HL-60 (cell line): ENCODE measurements around the gene ADAMTS2.
A peak's percentile ranks its signal among the peaks of the same experiment; 100 is the strongest.

Experiments
- DNase-seq, 2 experiments: peaks; one replicate each; pipeline ENCODE4 v3.0.0-alpha.2; 2010 to 2020; ENCODE audit warnings: low read depth in 1 of 2, low spot score in 1 of 2
- H3K27ac ChIP-seq: fragments of 250-450 bp; sonication (Bioruptor Pico); replicated peaks from 2 replicates; pipeline ENCODE4 v1.5.1; 2020; ENCODE audit warnings: mild to moderate bottlenecking, moderate library complexity
- H3K27me3 ChIP-seq: fragments of 250-450 bp; sonication (Bioruptor Pico); 2 replicates; pipeline ENCODE4 v1.5.1; 2021; ENCODE audit warnings: mild to moderate bottlenecking, moderate library complexity; ENCODE audit not compliant: insufficient read depth, poor library complexity, severe bottlenecking
- H3K4me3 ChIP-seq: replicated peaks from 2 replicates; pipeline ENCODE4 v1.5.1; 2011; ENCODE audit warnings: mild to moderate bottlenecking, control low read depth, low read length; ENCODE audit not compliant: insufficient read depth
- GABPA ChIP-seq: IDR thresholded peaks from 2 replicates; pipeline ENCODE4 v1.6.1; 2012; ENCODE audit warnings: low read depth
- POLR2AphosphoS5 ChIP-seq: IDR thresholded peaks from 2 replicates; pipeline ENCODE4 v1.6.1; 2012; ENCODE audit warnings: low read depth
- REST ChIP-seq: IDR thresholded peaks from 2 replicates; pipeline ENCODE4 v1.6.1; 2012; ENCODE audit warnings: low read depth; ENCODE audit not compliant: insufficient replicate concordance
- SPI1 ChIP-seq: IDR thresholded peaks from 2 replicates; pipeline ENCODE4 v1.6.1; 2012; ENCODE audit warnings: low read depth, mild to moderate bottlenecking, borderline replicate concordance
- TF ChIP-seq, protein P1 (sequence below): IDR thresholded peaks from one replicate; pipeline ENCODE4 v1.5.1; 2011; ENCODE audit warnings: low read length, control low read depth, inconsistent platforms; ENCODE audit not compliant: insufficient read depth

Gene ADAMTS2

DNA sequence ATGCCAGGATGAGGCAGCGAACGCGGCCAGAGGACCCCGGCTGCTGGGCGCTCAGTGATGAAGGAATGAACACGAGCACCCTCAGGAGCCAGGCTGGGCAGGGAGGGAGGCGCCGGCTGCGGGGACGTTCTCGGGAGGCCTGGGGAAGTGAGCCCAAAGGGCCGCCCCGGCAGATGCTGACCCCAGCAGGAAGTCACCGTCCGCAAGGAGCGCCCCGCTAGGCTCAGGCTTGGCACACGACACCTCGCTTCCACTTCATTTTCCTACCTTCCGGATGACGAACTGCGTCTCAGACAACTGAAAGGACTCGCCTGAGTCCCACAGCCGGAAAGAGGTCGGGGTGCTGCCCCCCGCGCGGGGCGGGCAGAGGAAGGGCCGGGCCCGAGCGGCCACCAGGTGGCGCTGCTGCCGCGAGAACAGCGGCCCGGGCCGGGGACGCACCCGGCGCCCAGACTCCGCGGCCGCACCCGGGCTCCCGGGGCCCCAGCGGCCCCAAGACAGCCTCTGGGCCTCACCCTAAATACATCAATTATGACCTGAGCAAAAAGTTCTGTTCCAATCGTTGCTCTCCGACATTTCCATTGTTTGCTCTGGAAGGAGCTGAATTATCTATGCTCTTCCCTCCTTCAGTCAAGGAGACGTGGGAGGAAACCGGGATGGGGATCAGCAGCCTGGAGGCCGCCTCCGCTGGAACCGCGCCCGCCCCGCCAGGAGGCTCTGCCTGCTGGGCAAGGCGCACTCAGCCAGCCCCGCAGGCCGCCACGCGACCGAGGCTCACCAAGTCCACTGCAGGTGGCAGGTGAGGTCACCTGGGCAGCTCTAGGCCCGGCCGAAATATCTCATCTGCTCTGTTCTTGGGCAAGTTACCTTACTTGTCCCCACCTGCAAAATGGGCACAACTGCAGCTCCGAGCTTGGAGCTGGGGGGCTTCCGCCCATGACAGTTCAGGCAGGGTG lies 178.1 kb downstream of the ADAMTS2 start:
- Histone ChIP-seq H3K27me3 (no peaks in the 10 kb centered on the region), H3K4me3 (no peak overlapping the region), H3K27ac (no peak overlapping the region)
- DNase-seq: no peak
- no peak for TF ChIP-seq POLR2AphosphoS5
- TF ChIP-seq, protein P1, sequence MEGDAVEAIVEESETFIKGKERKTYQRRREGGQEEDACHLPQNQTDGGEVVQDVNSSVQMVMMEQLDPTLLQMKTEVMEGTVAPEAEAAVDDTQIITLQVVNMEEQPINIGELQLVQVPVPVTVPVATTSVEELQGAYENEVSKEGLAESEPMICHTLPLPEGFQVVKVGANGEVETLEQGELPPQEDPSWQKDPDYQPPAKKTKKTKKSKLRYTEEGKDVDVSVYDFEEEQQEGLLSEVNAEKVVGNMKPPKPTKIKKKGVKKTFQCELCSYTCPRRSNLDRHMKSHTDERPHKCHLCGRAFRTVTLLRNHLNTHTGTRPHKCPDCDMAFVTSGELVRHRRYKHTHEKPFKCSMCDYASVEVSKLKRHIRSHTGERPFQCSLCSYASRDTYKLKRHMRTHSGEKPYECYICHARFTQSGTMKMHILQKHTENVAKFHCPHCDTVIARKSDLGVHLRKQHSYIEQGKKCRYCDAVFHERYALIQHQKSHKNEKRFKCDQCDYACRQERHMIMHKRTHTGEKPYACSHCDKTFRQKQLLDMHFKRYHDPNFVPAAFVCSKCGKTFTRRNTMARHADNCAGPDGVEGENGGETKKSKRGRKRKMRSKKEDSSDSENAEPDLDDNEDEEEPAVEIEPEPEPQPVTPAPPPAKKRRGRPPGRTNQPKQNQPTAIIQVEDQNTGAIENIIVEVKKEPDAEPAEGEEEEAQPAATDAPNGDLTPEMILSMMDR: peak; percentile 18

DNA sequence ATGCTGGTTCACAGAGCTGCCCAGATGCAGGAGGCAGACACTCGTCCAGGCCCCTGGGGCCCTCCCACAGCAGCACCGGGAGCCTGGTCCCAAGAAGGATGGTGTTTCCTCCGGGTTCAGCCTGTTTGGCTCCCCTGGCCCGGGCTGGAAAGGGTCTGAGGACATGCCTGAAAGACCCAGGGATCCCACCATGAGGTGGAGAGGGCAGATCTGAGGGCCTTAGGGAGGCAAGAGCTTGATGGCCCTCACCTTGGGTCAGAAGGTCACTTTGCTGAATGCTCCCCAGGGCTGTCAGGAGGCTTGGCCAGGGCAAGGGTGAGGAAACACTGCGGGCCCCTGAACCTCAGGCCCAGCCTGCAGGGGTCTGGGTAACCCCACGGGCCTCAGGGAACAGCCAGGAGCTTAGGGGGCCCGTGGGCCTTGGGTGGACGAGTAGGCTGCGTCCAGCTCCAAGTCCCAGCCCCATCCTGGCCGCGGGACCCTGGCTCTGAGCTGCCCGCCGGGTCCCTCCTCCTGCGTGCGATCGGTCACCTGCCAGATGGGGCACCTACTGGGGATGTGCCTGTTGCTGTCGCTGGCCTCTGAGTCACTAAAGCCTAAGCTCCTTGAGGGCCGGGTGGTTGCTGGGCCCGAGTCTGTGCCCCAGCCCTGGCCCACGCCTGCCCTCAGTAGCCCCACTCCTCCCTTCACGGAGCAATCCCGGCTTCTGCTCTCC lies 178.9 kb downstream of the ADAMTS2 start:
- H3K27me3 ChIP-seq: no peaks in the 10 kb centered on the region
- no peak overlapping the region for H3K27ac ChIP-seq
- H3K4me3 ChIP-seq: no peak overlapping the region
- TF ChIP-seq SPI1 (no peak), REST (no peak), GABPA (no peak), POLR2AphosphoS5 (no peak)
- TF ChIP-seq, protein P1: no peak
- DNase-seq: no peak

- TF ChIP-seq, protein P1: no peak
- TF ChIP-seq SPI1: no peak
- TF ChIP-seq REST: no peak
- TF ChIP-seq POLR2AphosphoS5: no peak
- no peak for TF ChIP-seq GABPA
- Histone ChIP-seq H3K4me3 (no peak overlapping the region), H3K27me3 (no peaks in the 10 kb centered on the region), H3K27ac (no peak overlapping the region)
- no peak for DNase-seq
Observed at GRCh38 chr5:179165421-179166170, 179.7 kb downstream of the ADAMTS2 start.
